CD4-positive, alpha-beta memory T cell (primary cell): ENCODE measurements around the gene TET2. TPM values are rescaled to one million over a fixed set of nuclear protein-coding genes. Genes with fewer than 3 reads are reported as not detected.
A peak's percentile ranks its signal among the peaks of the same experiment; 100 is the strongest.

Experiments
- CTCF ChIA-PET: fragments of 350-600 bp; sonication (Branson Sonifier 250); formaldehyde crosslinking; loops from one replicate; lab custom pipeline; 2021; ENCODE audit warnings: inconsistent platforms; ENCODE audit not compliant: partially characterized antibody; lab: Charles Lee
- POLR2A ChIA-PET: fragments of 350-600 bp; sonication (Branson Sonifier 250); formaldehyde crosslinking; loops from one replicate; lab custom pipeline; 2021; ENCODE audit not compliant: partially characterized antibody; lab: Charles Lee
- DNase-seq, 5 donors: peaks; one replicate each; pipeline versions ENCODE4 v3.0.0 to v3.0.0-alpha.2; 2020 to 2022; ENCODE audit warnings: mixed read lengths in 1 of 5
- H3K27ac ChIP-seq: one replicate; pipeline ENCODE4 v1.7.0; 2013; ENCODE audit warnings: low read depth, low read length
- H3K27me3 ChIP-seq: 2 replicates; pipeline ENCODE4 v1.7.0; 2013; ENCODE audit warnings: mild to moderate bottlenecking, low read length, moderate library complexity; ENCODE audit not compliant: insufficient read depth
- H3K36me3 ChIP-seq: 2 replicates; pipeline ENCODE4 v1.7.0; 2013; ENCODE audit warnings: mild to moderate bottlenecking, low read length, moderate library complexity; ENCODE audit not compliant: insufficient read depth
- H3K4me1 ChIP-seq: 2 replicates; pipeline ENCODE4 v1.7.0; 2013; ENCODE audit warnings: mild to moderate bottlenecking, low read length, moderate library complexity; ENCODE audit not compliant: insufficient read depth
- H3K4me3 ChIP-seq, 2 donors: one replicate each; pipeline ENCODE4 v1.7.0; 2013; ENCODE audit warnings: low read length in 2 of 2, mild to moderate bottlenecking in 1 of 2
- H3K9me3 ChIP-seq, 2 donors: one replicate each; pipeline ENCODE4 v1.7.0; 2013; ENCODE audit warnings: low read length in 2 of 2, control low read depth in 1 of 2; ENCODE audit not compliant: control insufficient read depth in 1 of 2
- H3K27ac Mint-ChIP-seq, 7 donors: one replicate each; pipeline ENCODE4 v1.8.0; 2020 to 2021; ENCODE audit warnings: mixed read lengths in 7 of 7, mild to moderate bottlenecking in 6 of 7, inconsistent platforms in 3 of 7, moderate library complexity in 3 of 7
- H3K27me3 Mint-ChIP-seq, 2 donors: one replicate each; pipeline ENCODE4 v1.8.0; 2020 to 2021; ENCODE audit warnings: mixed read lengths in 2 of 2
- H3K36me3 Mint-ChIP-seq, 2 donors: one replicate each; pipeline ENCODE4 v1.8.0; 2020 to 2021; ENCODE audit warnings: mixed read lengths in 2 of 2, inconsistent platforms in 1 of 2, mild to moderate bottlenecking in 1 of 2
- H3K4me1 Mint-ChIP-seq, 4 donors: one replicate each; pipeline ENCODE4 v1.8.0; 2020 to 2021; ENCODE audit warnings: mixed read lengths in 4 of 4, mild to moderate bottlenecking in 1 of 4
- H3K4me3 Mint-ChIP-seq, 8 donors: one replicate each; pipeline ENCODE4 v1.8.0; 2020 to 2021; ENCODE audit warnings: mixed read lengths in 8 of 8, mild to moderate bottlenecking in 7 of 8, moderate library complexity in 6 of 8, inconsistent platforms in 3 of 8
- H3K9me3 Mint-ChIP-seq, 8 donors: one replicate each; pipeline ENCODE4 v1.8.0; 2020 to 2021; ENCODE audit warnings: mixed read lengths in 8 of 8, mild to moderate bottlenecking in 5 of 8, inconsistent platforms in 3 of 8, moderate library complexity in 1 of 8
- intact Hi-C: fragments of 100-400 bp; cut with micrococcal nuclease; formaldehyde crosslinking; loops from one replicate; pipeline ENCODE4 v1.15.1; 2023
- polyA plus RNA-seq, 2 donors: library from polyadenylated mRNA; unstranded; fragments of 300-500 nt; fragmentation: Illumina TruSeq; gene quantifications; one replicate each; pipeline ENCODE4 v1.2.3, GENCODE V29; 2021
- total RNA-seq, 2 experiments: library from RNA; stranded (reverse); gene quantifications; one replicate each; pipeline ENCODE4 v1.2.3, GENCODE V29; 2021

TET2 gene
- total and polyA plus RNA-seq, 4 experiments from 2014 or later: 9.7 to 20.7 (median 16.9) TPM

GRCh38 chr4:105240037-105240436 lies 93.4 kb downstream of the TET2 start:
- no peaks in the 10 kb centered on the region for H3K27me3 ChIP-seq
- intact Hi-C loops: no loop called here
- CTCF ChIA-PET: no interaction called here
- H3K27ac Mint-ChIP-seq: peak overlapping the region in 1 of 7 donors; percentile 0
- H3K9me3 Mint-ChIP-seq: no peaks in the 10 kb centered on the region
- no peak overlapping the region for H3K4me3 ChIP-seq
- peaks cover 4% of the 10 kb centered on the region for H3K36me3 ChIP-seq
- H3K27me3 Mint-ChIP-seq: no peaks in the 10 kb centered on the region
- DNase-seq: no peak
- H3K27ac ChIP-seq: no peak overlapping the region
- H3K4me3 Mint-ChIP-seq: no peak overlapping the region
- POLR2A ChIA-PET: no interaction called here
- H3K36me3 Mint-ChIP-seq: peaks cover 49 to 65% of the 10 kb centered on the region in 2 donors
- H3K4me1 Mint-ChIP-seq: peaks cover 6 to 14% (median 12%) of the 10 kb centered on the region in 4 donors
- H3K4me1 ChIP-seq: no peaks in the 10 kb centered on the region
- no peaks in the 10 kb centered on the region for H3K9me3 ChIP-seq

- H3K4me3 ChIP-seq: no peak overlapping the region
- H3K4me1 Mint-ChIP-seq: peaks cover 0 to 6% (median 2%) of the 10 kb centered on the region in 4 donors
- H3K36me3 Mint-ChIP-seq: peaks cover 36 to 52% of the 10 kb centered on the region in 2 donors
- ChIA-PET POLR2A (no interaction called here), CTCF (no interaction called here)
- H3K9me3 Mint-ChIP-seq: no peaks in the 10 kb centered on the region
- no peaks in the 10 kb centered on the region for H3K9me3 ChIP-seq
- H3K36me3 ChIP-seq: no peaks in the 10 kb centered on the region
- H3K27me3 ChIP-seq: no peaks in the 10 kb centered on the region
- no peak overlapping the region for H3K27ac Mint-ChIP-seq
- H3K27ac ChIP-seq: no peak overlapping the region
- no peak for DNase-seq
- H3K4me3 Mint-ChIP-seq: no peak overlapping the region
- no peaks in the 10 kb centered on the region for H3K4me1 ChIP-seq
- H3K27me3 Mint-ChIP-seq: no peaks in the 10 kb centered on the region
- intact Hi-C loops: no loop called here
Measured at GRCh38 chr4:105241451-105241850, 94.8 kb downstream of the TET2 start.

GRCh38 chr4:105243446-105243845 lies 96.8 kb downstream of the TET2 start:
- peak overlapping the region in 1 of 7 donors; percentile 43 for H3K27ac Mint-ChIP-seq
- Histone ChIP-seq H3K36me3 (no peaks in the 10 kb centered on the region), H3K27me3 (no peaks in the 10 kb centered on the region), H3K9me3 (no peaks in the 10 kb centered on the region), H3K4me1 (no peaks in the 10 kb centered on the region), H3K27ac (no peak overlapping the region), H3K4me3 (no peak overlapping the region)
- H3K9me3 Mint-ChIP-seq: no peaks in the 10 kb centered on the region
- intact Hi-C loops: no loop called here
- H3K4me1 Mint-ChIP-seq: peaks cover 0 to 3% (median 0%) of the 10 kb centered on the region in 4 donors
- CTCF ChIA-PET: no interaction called here
- no peak for DNase-seq
- POLR2A ChIA-PET: no interaction called here
- peaks cover 23 to 40% of the 10 kb centered on the region in 2 donors for H3K36me3 Mint-ChIP-seq
- H3K4me3 Mint-ChIP-seq: no peak overlapping the region
- H3K27me3 Mint-ChIP-seq: no peaks in the 10 kb centered on the region

GRCh38 chr4:105246712-105247111 lies 100.0 kb downstream of the TET2 start:
- Mint-ChIP-seq H3K27ac (no peak overlapping the region), H3K36me3 (peaks cover 34 to 40% of the 10 kb centered on the region in 2 donors), H3K27me3 (no peaks in the 10 kb centered on the region), H3K9me3 (no peaks in the 10 kb centered on the region), H3K4me1 (no peaks in the 10 kb centered on the region), H3K4me3 (no peak overlapping the region)
- DNase-seq: no peak
- intact Hi-C loops: no loop called here
- Histone ChIP-seq H3K36me3 (no peaks in the 10 kb centered on the region), H3K4me1 (no peaks in the 10 kb centered on the region), H3K4me3 (no peak overlapping the region), H3K27ac (no peak overlapping the region), H3K9me3 (no peaks in the 10 kb centered on the region), H3K27me3 (no peaks in the 10 kb centered on the region)
- CTCF ChIA-PET: interaction anchor here (1.2 kb wide), 1 partner anchor 9 kb away, joined by 3 read pairs; no protein-coding TSS in a partner anchor
- POLR2A ChIA-PET: no interaction called here

- Histone ChIP-seq H3K36me3 (no peaks in the 10 kb centered on the region), H3K27ac (no peak overlapping the region), H3K9me3 (no peaks in the 10 kb centered on the region), H3K27me3 (no peaks in the 10 kb centered on the region), H3K4me3 (no peak overlapping the region), H3K4me1 (no peaks in the 10 kb centered on the region)
- H3K4me3 Mint-ChIP-seq: no peak overlapping the region
- no peaks in the 10 kb centered on the region for H3K27me3 Mint-ChIP-seq
- H3K27ac Mint-ChIP-seq: peak overlapping the region in 1 of 7 donors; percentile 59
- intact Hi-C loops: no loop called here
- no peak for DNase-seq
- peaks cover 38 to 42% of the 10 kb centered on the region in 2 donors for H3K36me3 Mint-ChIP-seq
- peaks cover 0 to 11% (median 5%) of the 10 kb centered on the region in 8 donors for H3K9me3 Mint-ChIP-seq
- H3K4me1 Mint-ChIP-seq: no peaks in the 10 kb centered on the region
- ChIA-PET CTCF (no interaction called here), POLR2A (no interaction called here)
Measured at GRCh38 chr4:105248613-105249012, 101.9 kb downstream of the TET2 start.

GRCh38 chr4:105257817-105258495 lies 111.3 kb downstream of the TET2 start:
- H3K27ac Mint-ChIP-seq: no peak overlapping the region
- CTCF ChIA-PET: interaction anchor here (1.8 kb wide), 1 partner anchor 15 kb away, joined by 4 read pairs; no protein-coding TSS in a partner anchor

GRCh38 chr4:105265689-105266088 lies 119.0 kb downstream of the TET2 start:
- POLR2A ChIA-PET: no interaction called here
- intact Hi-C loops: no loop called here
- no peaks in the 10 kb centered on the region for H3K27me3 Mint-ChIP-seq
- H3K4me1 Mint-ChIP-seq: peaks cover 0 to 2% (median 0%) of the 10 kb centered on the region in 4 donors
- no peaks in the 10 kb centered on the region for H3K4me1 ChIP-seq
- H3K9me3 Mint-ChIP-seq: peaks cover 0 to 2% (median 0%) of the 10 kb centered on the region in 8 donors
- no peak overlapping the region for H3K27ac ChIP-seq
- H3K9me3 ChIP-seq: no peaks in the 10 kb centered on the region
- no peak overlapping the region for H3K4me3 ChIP-seq
- H3K36me3 Mint-ChIP-seq: peaks cover 55 to 66% of the 10 kb centered on the region in 2 donors
- H3K4me3 Mint-ChIP-seq: no peak overlapping the region
- H3K27me3 ChIP-seq: no peaks in the 10 kb centered on the region
- CTCF ChIA-PET: no interaction called here
- DNase-seq: no peak
- H3K36me3 ChIP-seq: peaks cover 6% of the 10 kb centered on the region
- no peak overlapping the region for H3K27ac Mint-ChIP-seq

More at GRCh38 chr4:105257817-105258495, 111.3 kb downstream of the TET2 start:
- no peaks in the 10 kb centered on the region for H3K9me3 ChIP-seq
- no peaks in the 10 kb centered on the region for H3K36me3 ChIP-seq
- H3K27me3 ChIP-seq: no peaks in the 10 kb centered on the region
- H3K27ac ChIP-seq: no peak overlapping the region
- POLR2A ChIA-PET: no interaction called here
- peaks cover 52 to 56% of the 10 kb centered on the region in 2 donors for H3K36me3 Mint-ChIP-seq
- DNase-seq: no peak
- H3K4me1 Mint-ChIP-seq: peaks cover 0 to 2% (median 0%) of the 10 kb centered on the region in 4 donors
- peaks cover 0 to 26% (median 14%) of the 10 kb centered on the region in 8 donors for H3K9me3 Mint-ChIP-seq
- H3K4me3 Mint-ChIP-seq: no peak overlapping the region
- H3K4me1 ChIP-seq: no peaks in the 10 kb centered on the region
- H3K27me3 Mint-ChIP-seq: no peaks in the 10 kb centered on the region
- H3K4me3 ChIP-seq: no peak overlapping the region
- intact Hi-C loops: no loop called here
